Neural cell (in vitro differentiated cells): ENCODE data around the gene CCDC201.

Experiments
- CTCF ChIP-seq: fragments of 450-650 bp; IDR thresholded peaks from 2 replicates; pipeline ENCODE4 v1.5.1; 2014; ENCODE audit warnings: antibody characterized with exemption, mild to moderate bottlenecking, moderate library complexity; ENCODE audit not compliant: poor library complexity, severe bottlenecking
- EZH2 ChIP-seq: fragments of 200-600, 300-800 bp; shearing (Covaris generic), sonication (generic); IDR thresholded peaks from 2 replicates; pipeline ENCODE4 v1.6.1; 2014; ENCODE audit warnings: antibody characterized with exemption, low read length, borderline replicate concordance, mild to moderate bottlenecking; ENCODE audit not compliant: insufficient read depth, poor library complexity, severe bottlenecking
- MXI1 ChIP-seq: fragments of 450-650 bp; conservative IDR thresholded peaks from 2 replicates; pipeline ENCODE4 v1.6.1; 2014; ENCODE audit warnings: antibody characterized with exemption, mild to moderate bottlenecking; ENCODE audit not compliant: poor library complexity, severe bottlenecking
- SMC3 ChIP-seq: fragments of 450-650 bp; conservative IDR thresholded peaks from 2 replicates; pipeline ENCODE4 v1.6.1; 2014; ENCODE audit warnings: antibody characterized with exemption, mild to moderate bottlenecking, moderate library complexity; ENCODE audit not compliant: poor library complexity

- TF ChIP-seq CTCF, result no peak
- no peak for TF ChIP-seq MXI1
- no peak for TF ChIP-seq EZH2
- TF ChIP-seq SMC3, result no peak
Measured at GRCh38 chr7:45892407-45893035, 19.6 kb upstream of the CCDC201 start.
